ENCODE results near the gene COL1A2.

The COL1A2 gene

GRCh38 chr7:94384315-94384714, 10.4 kb upstream of the COL1A2 start:
- DNase-seq (ENCODE audit: low read depth): no peak

GRCh38 chr7:94386416-94386815, 8.3 kb upstream of the COL1A2 start:
- no peak for DNase-seq (ENCODE audit: low read depth)

- no peak for DNase-seq (ENCODE audit: low read depth)
These were observed 6.2 kb upstream of the COL1A2 start for GRCh38 chr7:94388540-94388939.

- DNase-seq (ENCODE audit: low read depth): no peak
These were observed 5.3 kb upstream of the COL1A2 start for GRCh38 chr7:94389381-94389780.

GRCh38 chr7:94391726-94392392, 2.8 kb upstream of the COL1A2 start:
- no peak for DNase-seq (ENCODE audit: low read depth)

- no peak for DNase-seq (ENCODE audit: low read depth)
These were observed 2.3 kb upstream of the COL1A2 start for GRCh38 chr7:94392393-94392786.

DNA sequence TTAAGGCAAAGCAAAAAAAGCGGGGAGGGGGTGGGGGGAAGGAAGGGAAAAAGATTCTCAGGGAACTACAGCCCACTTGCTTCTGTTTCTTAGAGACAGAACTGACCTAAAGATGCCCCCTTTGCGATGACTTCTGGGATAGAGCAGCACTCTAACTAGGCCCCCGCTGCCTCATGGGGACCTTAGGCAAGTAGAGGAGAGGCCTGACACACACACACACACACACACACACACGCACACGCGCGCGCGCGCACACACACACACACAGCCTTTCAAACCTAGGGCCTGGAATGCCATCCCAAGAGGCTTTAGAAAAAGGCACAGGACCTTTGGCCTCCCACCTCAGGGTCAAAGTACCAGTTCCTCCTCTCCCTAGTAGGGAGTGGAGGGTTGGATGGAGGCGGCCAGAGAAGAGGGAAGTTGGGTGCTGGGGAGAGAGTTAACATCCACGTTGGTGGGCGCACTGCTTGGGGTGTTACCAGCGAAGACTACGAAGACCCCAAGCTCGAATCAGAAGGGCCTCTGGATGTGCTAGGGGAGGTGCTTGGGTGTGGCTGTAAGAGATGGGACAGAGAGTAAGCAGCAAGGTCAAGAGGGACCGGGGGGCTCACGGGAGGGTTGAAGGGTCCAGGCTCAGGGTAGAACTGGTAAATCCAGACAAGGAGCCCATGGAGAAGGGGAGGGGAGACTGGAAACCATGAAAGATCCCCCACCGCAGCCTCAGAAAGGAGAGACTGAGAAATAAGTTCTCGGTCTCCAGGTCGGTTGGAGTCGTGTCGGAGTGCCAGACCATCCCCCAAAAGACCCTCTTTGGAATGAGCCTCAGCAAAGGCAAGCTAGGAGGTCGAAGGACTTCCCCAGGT, 1.2 kb upstream of the COL1A2 start:
- DNase-seq (ENCODE audit: low read depth): no peak

- no peak for DNase-seq (ENCODE audit: low read depth)
These were observed 622 bp upstream of the COL1A2 start for GRCh38 chr7:94394109-94394436.

DNA sequence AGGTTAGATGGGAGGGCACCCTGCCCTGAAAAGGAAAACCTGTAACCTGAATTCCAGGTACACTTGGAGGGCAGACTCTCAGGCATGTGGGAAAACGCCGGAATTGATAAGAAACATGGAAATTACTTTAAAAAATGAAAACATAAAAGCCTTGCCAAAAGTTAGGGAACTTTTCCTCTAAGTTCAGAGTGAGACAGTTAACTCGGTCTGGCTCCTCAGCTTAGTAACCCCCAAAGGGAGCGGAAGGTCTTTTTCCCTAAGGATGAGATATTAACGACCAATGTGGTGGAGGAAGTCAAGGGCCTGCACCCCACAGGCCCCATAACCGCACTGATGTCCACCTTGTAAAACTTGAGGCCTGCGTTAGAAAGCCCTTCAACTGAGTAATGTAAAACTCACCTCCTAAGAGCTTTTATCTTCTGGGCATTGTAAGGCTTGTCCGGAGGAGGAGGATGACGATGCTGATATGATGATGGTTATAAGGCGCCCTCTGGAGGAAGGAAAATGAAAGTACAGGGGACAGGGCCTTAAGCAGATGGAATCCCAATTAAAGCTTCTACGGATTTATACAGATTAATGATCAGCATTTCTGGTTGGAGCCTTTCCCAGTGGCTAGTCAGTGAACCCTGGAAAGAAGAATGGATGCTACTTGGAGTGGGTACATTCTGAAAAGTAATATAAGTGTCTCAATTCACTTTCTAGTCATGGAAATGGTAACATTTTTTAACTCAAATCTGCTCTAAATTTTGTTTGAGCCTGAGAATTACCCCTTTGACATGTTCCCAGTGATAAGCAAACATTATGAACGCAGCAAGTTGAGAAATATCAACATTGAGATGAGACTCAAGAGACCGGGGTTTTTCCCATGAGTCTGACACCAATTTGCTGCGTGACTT, 694 bp downstream of the COL1A2 start:
- DNase-seq (ENCODE audit: low read depth): no peak

GRCh38 chr7:94396037-94396431, 1.3 kb downstream of the COL1A2 start:
- no peak for DNase-seq (ENCODE audit: low read depth)

- DNase-seq (ENCODE audit: low read depth): no peak
These were observed 1.9 kb downstream of the COL1A2 start for GRCh38 chr7:94396596-94396995.

GRCh38 chr7:94397722-94398121, 3.0 kb downstream of the COL1A2 start:
- no peak for DNase-seq (ENCODE audit: low read depth)

- DNase-seq (ENCODE audit: low read depth): no peak
These were observed 4.1 kb downstream of the COL1A2 start for GRCh38 chr7:94398841-94399240.

- DNase-seq (ENCODE audit: low read depth): no peak
These were observed 5.3 kb downstream of the COL1A2 start for GRCh38 chr7:94400022-94400421.

- DNase-seq (ENCODE audit: low read depth): no peak
These were observed 6.1 kb downstream of the COL1A2 start for GRCh38 chr7:94400643-94401427.

GRCh38 chr7:94401428-94401814, 6.7 kb downstream of the COL1A2 start:
- DNase-seq (ENCODE audit: low read depth): no peak

GRCh38 chr7:94403546-94403945, 8.9 kb downstream of the COL1A2 start:
- DNase-seq (ENCODE audit: low read depth): no peak

- DNase-seq (ENCODE audit: low read depth): no peak
These were observed 10.8 kb downstream of the COL1A2 start for GRCh38 chr7:94405506-94405905.

- DNase-seq (ENCODE audit: low read depth): no peak
These were observed 12.0 kb downstream of the COL1A2 start for GRCh38 chr7:94406696-94407095.

GRCh38 chr7:94409200-94409948, 14.7 kb downstream of the COL1A2 start:
- no peak for DNase-seq (ENCODE audit: low read depth)
